ENCODE data around the gene MAGOH.

DNA sequence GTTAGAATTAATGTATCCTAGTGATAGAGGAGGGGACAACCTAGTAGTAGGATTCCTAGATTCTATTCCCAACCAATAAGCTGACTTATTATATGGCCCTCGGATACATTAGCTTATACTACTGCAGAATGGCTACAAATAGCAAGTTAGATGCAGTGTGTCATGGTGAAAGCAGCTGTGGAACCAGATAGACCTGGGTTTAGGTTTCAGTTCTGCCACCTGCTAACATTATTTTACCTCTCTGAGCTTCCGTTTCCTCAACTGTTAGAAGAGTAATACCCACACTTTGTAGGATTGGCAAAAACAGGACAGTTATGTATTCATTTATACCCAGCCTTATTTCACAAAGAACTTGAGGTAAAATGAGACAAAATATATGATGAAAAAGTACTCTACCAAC lies 21.6 kb upstream of the MAGOH start:
- TF ChIP-seq EZH2phosphoT487 (IDR thresholded peaks at IDR 0.05; ENCODE audit: insufficient read depth, low read depth) (no peak), EZH2 (IDR thresholded peaks at IDR 0.05; ENCODE audit: insufficient read depth, poor library complexity, severe bottlenecking) (no peak)

Measured in GM23248 (cell line).